OCI-LY1 (cell line): ENCODE measurements around the gene DPH1.
"Not testable (repeated sequence)": the region's sequence is repeated elsewhere in the genome, so short reads cannot be mapped to it uniquely, and the experiment has no call there.

ENCODE experiments used
- H2AFZ ChIP-seq: fragments of 200-600 bp; sonication (generic), shearing (Covaris generic); 2 replicates; pipeline ENCODE4 v1.6.0; 2014; ENCODE audit warnings: antibody characterized with exemption, mild to moderate bottlenecking, low read length
- H3F3A ChIP-seq: fragments of 200-600 bp; sonication (generic), shearing (Covaris generic); 2 replicates; pipeline ENCODE4 v1.6.0; 2014; ENCODE audit warnings: mild to moderate bottlenecking, antibody characterized with exemption, low read length, moderate library complexity; ENCODE audit not compliant: insufficient read depth
- H3K27ac ChIP-seq: fragments of 200-600 bp; sonication (generic); 2 replicates; pipeline ENCODE4 v1.5.1; 2014; ENCODE audit warnings: low read length, mixed run types, mild to moderate bottlenecking, low read depth; ENCODE audit not compliant: poor library complexity, severe bottlenecking
- H3K27me3 ChIP-seq: fragments of 200-600 bp; sonication (generic); 2 replicates; pipeline ENCODE4 v1.6.0; 2014; ENCODE audit warnings: antibody characterized with exemption, mild to moderate bottlenecking, low read length, moderate library complexity; ENCODE audit not compliant: insufficient read depth
- H3K36me3 ChIP-seq: fragments of 200-600 bp; sonication (generic); 2 replicates; pipeline ENCODE4 v1.6.1; 2014; ENCODE audit warnings: mild to moderate bottlenecking, antibody characterized with exemption, low read length, moderate library complexity, mixed read lengths; ENCODE audit not compliant: insufficient read depth
- H3K4me1 ChIP-seq: fragments of 200-600 bp; sonication (generic); 2 replicates; pipeline ENCODE4 v1.5.1; 2014; ENCODE audit warnings: mild to moderate bottlenecking, low read length, moderate library complexity; ENCODE audit not compliant: insufficient read depth, severe bottlenecking
- H3K4me2 ChIP-seq: fragments of 200-600 bp; sonication (generic), shearing (Covaris generic); 2 replicates; pipeline ENCODE4 v1.6.1; 2014; ENCODE audit warnings: low read length
- H3K4me3 ChIP-seq: fragments of 200-600 bp; sonication (generic); 2 replicates; pipeline ENCODE4 v1.5.1; 2014; ENCODE audit warnings: low read length, low read depth, mild to moderate bottlenecking, mixed read lengths; ENCODE audit not compliant: poor library complexity, severe bottlenecking
- H3K79me2 ChIP-seq: fragments of 200-600 bp; shearing (Covaris generic); 2 replicates; pipeline ENCODE4 v1.6.1; 2016; ENCODE audit warnings: mixed run types, low read length, mixed read lengths; ENCODE audit not compliant: insufficient read depth
- H3K9ac ChIP-seq: fragments of 200-600 bp; sonication (generic), shearing (Covaris generic); 2 replicates; pipeline ENCODE4 v1.6.1; 2014; ENCODE audit warnings: mild to moderate bottlenecking, low read length, mixed read lengths
- H3K9me2 ChIP-seq: fragments of 200-600 bp; sonication (generic), shearing (Covaris generic); 2 replicates; pipeline ENCODE4 v1.6.1; 2014; ENCODE audit warnings: low read depth, mild to moderate bottlenecking, low read length, mixed read lengths
- H3K9me3 ChIP-seq: fragments of 200-600 bp; shearing (Covaris generic); 2 replicates; pipeline ENCODE4 v1.6.1; 2014; ENCODE audit warnings: low read length, mixed read lengths
- H4K20me1 ChIP-seq: fragments of 200-600 bp; sonication (generic), shearing (Covaris generic); 2 replicates; pipeline ENCODE4 v1.6.0; 2016; ENCODE audit warnings: mild to moderate bottlenecking, low read length; ENCODE audit not compliant: insufficient read depth
- CTCF ChIP-seq: fragments of 200-600 bp; sonication (generic), shearing (Covaris generic); IDR thresholded peaks from 2 replicates; pipeline ENCODE4 v1.5.1; 2017; ENCODE audit warnings: mild to moderate bottlenecking, antibody characterized with exemption, low read length, moderate library complexity, mixed read lengths
- EZH2 ChIP-seq: fragments of 200-600 bp; sonication (generic), shearing (Covaris generic); IDR thresholded peaks from 2 replicates; pipeline ENCODE4 v1.8.0; 2017; ENCODE audit warnings: borderline replicate concordance, mixed run types, mild to moderate bottlenecking, antibody characterized with exemption, low read length, moderate library complexity, mixed read lengths

The DPH1 gene

GRCh38 chr17:2012499-2012898 is 17.5 kb upstream of the DPH1 start:
- TF ChIP-seq EZH2 (no peak), CTCF (no peak)
- Histone ChIP-seq H3K9me3 (no peaks in the 10 kb centered on the region), H3K4me3 (no peak overlapping the region), H3K4me2 (no peak overlapping the region), H3K9me2 (no peaks in the 10 kb centered on the region), H3K36me3 (no peaks in the 10 kb centered on the region; the same call in 1 of the 2 replicates), H2AFZ (no peak overlapping the region), H3K27me3 (peaks cover 29% of the 10 kb centered on the region; the same call in 1 of the 2 replicates), H3K79me2 (no peaks in the 10 kb centered on the region), H4K20me1 (no peaks in the 10 kb centered on the region), H3K4me1 (peaks cover 2% of the 10 kb centered on the region), H3K27ac (no peak overlapping the region), H3F3A (no peaks in the 10 kb centered on the region), H3K9ac (no peak overlapping the region)

DNA sequence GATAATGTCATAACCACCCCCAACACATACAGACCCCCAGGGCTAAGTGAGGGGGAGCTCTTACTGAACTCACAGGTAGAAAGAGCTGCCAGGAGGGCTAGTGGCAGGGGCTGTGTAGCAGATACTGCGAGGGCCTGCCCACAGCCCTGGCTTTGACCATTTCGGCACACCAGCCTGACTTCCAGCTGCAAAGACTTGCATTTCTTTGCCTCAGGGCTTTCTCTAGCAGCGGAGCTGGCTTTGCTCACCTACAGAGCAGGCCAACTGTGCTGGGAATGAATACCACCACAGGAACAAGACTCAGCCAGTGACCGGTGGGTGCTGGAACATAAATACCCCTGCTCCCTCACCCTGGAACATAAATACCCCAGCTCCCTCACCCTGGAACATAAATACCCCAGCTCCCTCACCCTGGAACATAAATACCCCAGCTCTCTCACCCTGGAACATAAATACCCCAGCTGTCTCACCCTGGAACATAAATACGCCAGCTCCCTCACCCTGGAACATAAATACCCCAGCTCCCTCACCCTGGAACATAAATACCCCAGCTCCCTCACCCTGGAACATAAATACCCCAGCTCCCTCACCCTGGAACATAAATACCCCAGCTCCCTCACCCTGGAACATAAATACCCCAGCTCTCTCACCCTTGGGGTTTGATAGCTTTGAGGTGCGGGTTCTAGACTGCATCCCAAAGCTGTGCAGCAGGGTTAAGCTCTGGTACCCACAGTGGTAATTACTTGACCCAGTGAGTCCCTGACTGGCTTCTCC is 16.5 kb upstream of the DPH1 start:
- H3K9me2 ChIP-seq, H3K36me3 ChIP-seq, H3K9ac ChIP-seq, H3K79me2 ChIP-seq, H3K4me3 ChIP-seq, H2AFZ ChIP-seq, H3K4me1 ChIP-seq, H3K4me2 ChIP-seq, H3K9me3 ChIP-seq, H3K27ac ChIP-seq, H3F3A ChIP-seq, H4K20me1 ChIP-seq: not testable (repeated sequence)
- peaks cover 35% of the 10 kb centered on the region for H3K27me3 ChIP-seq

- H3K9me3 ChIP-seq: no peaks in the 10 kb centered on the region
- H3F3A ChIP-seq: no peaks in the 10 kb centered on the region
- no peak overlapping the region for H3K9ac ChIP-seq
- no peak for TF ChIP-seq EZH2
- TF ChIP-seq CTCF: no peak
- H2AFZ ChIP-seq: no peak overlapping the region
- H3K27me3 ChIP-seq: peaks cover 34% of the 10 kb centered on the region
- H3K4me1 ChIP-seq: peaks cover 3% of the 10 kb centered on the region
- no peak overlapping the region for H3K4me3 ChIP-seq
- H3K79me2 ChIP-seq: no peaks in the 10 kb centered on the region
- H4K20me1 ChIP-seq: no peaks in the 10 kb centered on the region
- H3K27ac ChIP-seq: no peak overlapping the region
- H3K4me2 ChIP-seq: no peak overlapping the region
- no peaks in the 10 kb centered on the region; the same call in 1 of the 2 replicates for H3K36me3 ChIP-seq
- H3K9me2 ChIP-seq: no peaks in the 10 kb centered on the region
Measured at GRCh38 chr17:2013994-2014317, 16.0 kb upstream of the DPH1 start.

DNA sequence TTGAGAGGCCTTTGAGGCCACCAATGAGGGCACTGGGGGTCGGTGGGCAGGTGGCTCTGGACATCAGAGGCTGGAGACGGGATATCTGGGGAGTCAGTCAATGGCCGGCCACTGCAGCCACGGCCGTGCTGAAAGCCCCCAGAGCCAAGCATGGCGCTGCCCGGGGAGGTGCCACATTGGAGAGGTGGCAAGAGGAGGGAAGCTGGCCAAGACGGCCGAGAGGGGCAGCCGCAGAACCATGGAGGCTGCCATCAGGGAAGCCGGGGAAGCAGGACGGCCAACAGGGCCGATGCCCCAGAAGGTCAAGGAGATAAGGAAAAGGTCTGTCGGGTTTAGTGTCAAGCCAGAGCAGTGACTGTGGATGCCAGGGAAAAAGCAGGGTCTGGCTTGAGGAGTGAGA is 14.6 kb upstream of the DPH1 start:
- H3K9ac ChIP-seq: no peak overlapping the region
- no peak overlapping the region for H3K27ac ChIP-seq
- no peaks in the 10 kb centered on the region for H3K9me2 ChIP-seq
- H4K20me1 ChIP-seq: no peaks in the 10 kb centered on the region
- H3K27me3 ChIP-seq: peaks cover 36% of the 10 kb centered on the region
- H3K9me3 ChIP-seq: no peaks in the 10 kb centered on the region
- peaks cover 3% of the 10 kb centered on the region for H3K4me1 ChIP-seq
- H3K79me2 ChIP-seq: no peaks in the 10 kb centered on the region
- H3K36me3 ChIP-seq: no peaks in the 10 kb centered on the region; the same call in 1 of the 2 replicates
- no peak overlapping the region for H3K4me2 ChIP-seq
- no peak overlapping the region for H2AFZ ChIP-seq
- TF ChIP-seq CTCF: no peak
- TF ChIP-seq EZH2: no peak
- no peaks in the 10 kb centered on the region for H3F3A ChIP-seq
- no peak overlapping the region for H3K4me3 ChIP-seq
